Neural cell (in vitro differentiated cells): ENCODE results near the gene EPHA4.

Experiments
- EP300 ChIP-seq: fragments of 450-650 bp; conservative IDR thresholded peaks from 2 replicates; pipeline ENCODE4 v1.6.1; 2014; ENCODE audit warnings: antibody characterized with exemption, mild to moderate bottlenecking, moderate library complexity; ENCODE audit not compliant: poor library complexity, severe bottlenecking
- RAD21 ChIP-seq: fragments of 450-650 bp; conservative IDR thresholded peaks from 2 replicates; pipeline ENCODE4 v1.6.1; 2014; ENCODE audit warnings: antibody characterized with exemption, mild to moderate bottlenecking, moderate library complexity

- TF ChIP-seq RAD21 (no peak), EP300 (no peak)
Observed at GRCh38 chr2:221397187-221397586, 174.9 kb downstream of the EPHA4 start.
